ENCODE results near the gene MYL3. TPM values are rescaled to one million over a fixed set of nuclear protein-coding genes. Genes with fewer than 3 reads are reported as not detected.

MYL3 gene
- total RNA-seq, 4 donors from 2014 or later: 0.82 to 16.1 (median 1.4) TPM; not detected in 1

DNA sequence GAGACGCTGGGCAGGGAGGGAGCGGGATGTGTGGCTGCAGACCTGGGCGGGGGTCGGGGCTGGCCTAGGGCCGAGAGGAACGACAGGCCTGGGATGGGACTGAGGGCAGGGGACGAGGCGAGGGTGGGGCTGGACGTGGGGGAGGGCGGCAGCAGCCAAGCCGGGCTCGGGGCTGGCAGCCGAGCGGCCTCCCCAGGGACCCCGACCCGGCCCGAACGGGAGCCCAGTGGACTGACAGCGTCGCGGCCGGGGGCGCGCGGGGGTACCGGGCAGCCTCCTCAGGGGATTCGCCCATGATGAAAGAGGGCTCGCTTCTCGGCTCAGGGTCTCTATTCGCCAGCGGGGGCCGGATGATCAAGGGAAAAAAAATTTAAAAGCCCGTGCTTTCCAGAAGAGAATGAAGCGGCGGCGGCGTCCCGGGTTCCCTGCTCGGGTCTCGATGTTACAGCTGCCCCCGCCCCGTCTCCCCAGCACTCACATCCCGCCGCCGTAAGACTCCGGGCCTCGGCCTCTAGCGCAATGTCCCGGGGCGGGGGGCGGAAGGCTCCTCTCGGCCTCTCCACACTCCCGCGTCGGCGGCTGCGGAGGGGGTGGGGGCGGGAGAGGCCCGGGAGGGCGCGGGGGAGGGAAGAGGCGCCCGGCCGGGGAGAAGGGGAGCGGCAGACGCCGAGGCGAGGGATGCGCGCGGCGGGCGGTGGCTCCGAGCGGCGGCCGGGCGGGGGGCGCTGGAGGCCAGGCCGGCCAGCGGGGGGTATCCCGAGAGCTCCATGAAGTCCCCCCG lies 18.5 kb upstream of the MYL3 start:
- WGBS, 2 donors (ENCODE audit: low coverage in 1 of 2): 7% methylated on average over 26 of the region's 83 CpGs; no CpG with 5 or more reads in 1 of the 2 donors
- H3K4me1 ChIP-seq: peaks cover 0 to 33% (median 25%) of the 10 kb centered on the region in 4 donors
- peaks cover 56% of the 10 kb centered on the region for H3K27me3 ChIP-seq
- intact Hi-C loops (cut with DNase I; ENCODE audit: low total_unique reads): no loop called here
- peak overlapping the region; percentile 45 to 73 (median 52) for H3K4me3 ChIP-seq
- H3K9me3 ChIP-seq: no peaks in the 10 kb centered on the region
- in situ Hi-C loops (cut with MboI; ENCODE audit: low pct_ligation_motif_present in 1 of 4, low pct_unique_long_range_greater_than_20kb in 1 of 4, low sequenced_read_pairs in 3 of 4): no loop called here
- H3K36me3 ChIP-seq: no peaks in the 10 kb centered on the region
- H3K27ac ChIP-seq: peak overlapping the region; percentile 71 to 88 (median 78)
- peak; percentile 19 for DNase-seq
- TF ChIP-seq EP300 (IDR thresholded peaks at IDR 0.05; ENCODE audit: low read depth) (no peak), POLR2A (IDR thresholded peaks at IDR 0.05) (no peak), CTCF (IDR thresholded peaks at IDR 0.05) (no peak), POLR2AphosphoS5 (IDR thresholded peaks at IDR 0.05) (no peak)

- Histone ChIP-seq H3K9me3 (no peaks in the 10 kb centered on the region), H3K36me3 (no peaks in the 10 kb centered on the region), H3K27ac (peak overlapping the region; percentile 71 to 88 (median 78)), H3K4me3 (peak overlapping the region; percentile 45 to 73 (median 52)), H3K4me1 (peaks cover 0 to 33% (median 25%) of the 10 kb centered on the region in 4 donors), H3K27me3 (peaks cover 52% of the 10 kb centered on the region)
- no peak for DNase-seq
- 36 to 55% methylated on average over 5 to 28 of the region's 29 CpGs for WGBS, 2 donors (ENCODE audit: low coverage in 1 of 2)
- TF ChIP-seq EP300 (IDR thresholded peaks at IDR 0.05; ENCODE audit: low read depth) (no peak), POLR2AphosphoS5 (IDR thresholded peaks at IDR 0.05) (no peak), POLR2A (IDR thresholded peaks at IDR 0.05) (no peak), CTCF (IDR thresholded peaks at IDR 0.05) (no peak)
- in situ Hi-C loops (cut with MboI; ENCODE audit: low pct_ligation_motif_present in 1 of 4, low pct_unique_long_range_greater_than_20kb in 1 of 4, low sequenced_read_pairs in 3 of 4) (no loop called here), intact Hi-C loops (cut with DNase I; ENCODE audit: low total_unique reads) (no loop called here)
Measured at GRCh38 chr3:46880884-46881595, 17.8 kb upstream of the MYL3 start.

GRCh38 chr3:46878781-46879436 lies 15.7 kb upstream of the MYL3 start:
- peak overlapping the region in 1 of 4 donors; percentile 35 for H3K27ac ChIP-seq
- 61% methylated on average over 2 of the region's 2 CpGs; no CpG with 5 or more reads in 1 of the 2 donors for WGBS, 2 donors (ENCODE audit: low coverage in 1 of 2)
- no peaks in the 10 kb centered on the region for H3K36me3 ChIP-seq
- H3K27me3 ChIP-seq: peaks cover 41% of the 10 kb centered on the region
- TF ChIP-seq CTCF (IDR thresholded peaks at IDR 0.05): no peak
- no peak for TF ChIP-seq POLR2A (IDR thresholded peaks at IDR 0.05)
- no peak for TF ChIP-seq POLR2AphosphoS5 (IDR thresholded peaks at IDR 0.05)
- no peak for TF ChIP-seq EP300 (IDR thresholded peaks at IDR 0.05; ENCODE audit: low read depth)
- intact Hi-C loops (cut with DNase I; ENCODE audit: low total_unique reads) (no loop called here), in situ Hi-C loops (cut with MboI; ENCODE audit: low pct_ligation_motif_present in 1 of 4, low pct_unique_long_range_greater_than_20kb in 1 of 4, low sequenced_read_pairs in 3 of 4) (no loop called here)
- no peak for DNase-seq
- H3K9me3 ChIP-seq: no peaks in the 10 kb centered on the region
- H3K4me3 ChIP-seq: no peak overlapping the region
- peaks cover 4 to 40% (median 28%) of the 10 kb centered on the region in 4 donors for H3K4me1 ChIP-seq
